Measurements from ENCODE around the gene RASAL3. TPM values are rescaled to one million over a fixed set of nuclear protein-coding genes. Genes with fewer than 3 reads are reported as not detected.
A peak's percentile ranks its signal among the peaks of the same experiment; 100 is the strongest.

The RASAL3 gene
- total RNA-seq, 1 donor from 2014 or later, result 0.05 TPM

- TF ChIP-seq CTCF (IDR thresholded peaks at IDR 0.05), result no peak
- peaks cover 9% of the 10 kb centered on the region for H3K4me1 Mint-ChIP-seq (ENCODE audit: low read depth)
- no peaks in the 10 kb centered on the region for H3K36me3 Mint-ChIP-seq (ENCODE audit: low read depth)
- no peak overlapping the region for H3K27ac Mint-ChIP-seq (ENCODE audit: unreplicated experiment)
- peak overlapping the region; percentile 16 for H3K4me3 Mint-ChIP-seq (ENCODE audit: unreplicated experiment)
- H3K27me3 Mint-ChIP-seq (ENCODE audit: low read depth), result peaks cover 25% of the 10 kb centered on the region
- peaks cover 5% of the 10 kb centered on the region for H3K9me3 Mint-ChIP-seq (ENCODE audit: low read depth)
- peak; percentile 76 for DNase-seq (ENCODE audit: low spot score)
These were observed 4.5 kb upstream of the RASAL3 start for GRCh38 chr19:15468675-15469512.

- Mint-ChIP-seq H3K4me3 (ENCODE audit: unreplicated experiment) (no peak overlapping the region), H3K4me1 (ENCODE audit: low read depth) (peaks cover 9% of the 10 kb centered on the region), H3K27ac (ENCODE audit: unreplicated experiment) (peak overlapping the region; percentile 36), H3K27me3 (ENCODE audit: low read depth) (peaks cover 25% of the 10 kb centered on the region), H3K36me3 (ENCODE audit: low read depth) (no peaks in the 10 kb centered on the region), H3K9me3 (ENCODE audit: low read depth) (peaks cover 2% of the 10 kb centered on the region)
- TF ChIP-seq CTCF (IDR thresholded peaks at IDR 0.05), result no peak
- DNase-seq (ENCODE audit: low spot score), result no peak
These were observed 3.4 kb upstream of the RASAL3 start for GRCh38 chr19:15467734-15468214.

GRCh38 chr19:15466851-15467733 is 2.7 kb upstream of the RASAL3 start:
- no peak overlapping the region for H3K4me3 Mint-ChIP-seq (ENCODE audit: unreplicated experiment)
- H3K27me3 Mint-ChIP-seq (ENCODE audit: low read depth), result peaks cover 25% of the 10 kb centered on the region

GRCh38 chr19:15463861-15464371 is 428 bp downstream of the RASAL3 start:
- H3K36me3 Mint-ChIP-seq (ENCODE audit: low read depth), result no peaks in the 10 kb centered on the region
- DNase-seq (ENCODE audit: low spot score), result no peak
- no peak overlapping the region for H3K4me3 Mint-ChIP-seq (ENCODE audit: unreplicated experiment)
- no peak for TF ChIP-seq CTCF (IDR thresholded peaks at IDR 0.05)
- no peak overlapping the region for H3K27ac Mint-ChIP-seq (ENCODE audit: unreplicated experiment)
- peaks cover 24% of the 10 kb centered on the region for H3K27me3 Mint-ChIP-seq (ENCODE audit: low read depth)
- peaks cover 4% of the 10 kb centered on the region for H3K4me1 Mint-ChIP-seq (ENCODE audit: low read depth)
- H3K9me3 Mint-ChIP-seq (ENCODE audit: low read depth), result no peaks in the 10 kb centered on the region

More at GRCh38 chr19:15466851-15467733, 2.7 kb upstream of the RASAL3 start:
- no peak overlapping the region for H3K27ac Mint-ChIP-seq (ENCODE audit: unreplicated experiment)
- DNase-seq (ENCODE audit: low spot score), result peak; percentile 12
- no peak for TF ChIP-seq CTCF (IDR thresholded peaks at IDR 0.05)
- no peaks in the 10 kb centered on the region for H3K36me3 Mint-ChIP-seq (ENCODE audit: low read depth)
- H3K4me1 Mint-ChIP-seq (ENCODE audit: low read depth), result peaks cover 9% of the 10 kb centered on the region
- no peaks in the 10 kb centered on the region for H3K9me3 Mint-ChIP-seq (ENCODE audit: low read depth)

- no peak overlapping the region for H3K27ac Mint-ChIP-seq (ENCODE audit: unreplicated experiment)
- TF ChIP-seq CTCF (IDR thresholded peaks at IDR 0.05), result no peak
- no peak for DNase-seq (ENCODE audit: low spot score)
- no peak overlapping the region for H3K4me3 Mint-ChIP-seq (ENCODE audit: unreplicated experiment)
- peaks cover 21% of the 10 kb centered on the region for H3K27me3 Mint-ChIP-seq (ENCODE audit: low read depth)
- peaks cover under 1% of the 10 kb centered on the region for H3K4me1 Mint-ChIP-seq (ENCODE audit: low read depth)
- H3K9me3 Mint-ChIP-seq (ENCODE audit: low read depth), result no peaks in the 10 kb centered on the region
- no peaks in the 10 kb centered on the region for H3K36me3 Mint-ChIP-seq (ENCODE audit: low read depth)
These were observed 2.6 kb downstream of the RASAL3 start for GRCh38 chr19:15461694-15462093.
